K562 (cell line): ENCODE measurements around the gene LRP1-AS. TPM values are rescaled to one million over a fixed set of nuclear protein-coding genes. Genes with fewer than 3 reads are reported as not detected.

Experiments
- HCFC1 ChIP-seq: IDR thresholded peaks from 2 replicates; pipeline ENCODE4 v1.6.1; 2012; ENCODE audit warnings: low read depth, low read length, improper control_type of control experiment
- HDAC2 ChIP-seq: fragments of 450-650 bp; IDR thresholded peaks from 2 replicates; pipeline ENCODE4 v1.6.1; 2016; ENCODE audit warnings: mild to moderate bottlenecking
- JUNB ChIP-seq: fragments of 450-650 bp; formaldehyde crosslinking; conservative IDR thresholded peaks from 2 replicates; pipeline ENCODE4 v1.4.0; 2020; ENCODE audit warnings: mild to moderate bottlenecking
- KDM5B ChIP-seq: fragments of 200-600 bp; sonication (generic); IDR thresholded peaks from 2 replicates; pipeline ENCODE4 v1.6.1; 2012; ENCODE audit warnings: low read depth, mild to moderate bottlenecking, moderate library complexity, low read length, control low read depth, inconsistent platforms; ENCODE audit not compliant: insufficient replicate concordance
- PTTG1 ChIP-seq: fragments of 450-650 bp; IDR thresholded peaks from 2 replicates; pipeline ENCODE4 v1.6.1; 2016; ENCODE audit warnings: low read depth, mild to moderate bottlenecking, missing genetic modification characterization, missing compliant biosample characterization
- RBM25 ChIP-seq: fragments of 200-400 bp; formaldehyde crosslinking; IDR thresholded peaks from 2 replicates; pipeline ENCODE4 v1.6.1; 2018; ENCODE audit warnings: low read length, low read depth, moderate library complexity; ENCODE audit not compliant: severe bottlenecking
- ZFP30 ChIP-seq: fragments of 250-450 bp; sonication (Bioruptor Pico); IDR thresholded peaks from 2 replicates; pipeline ENCODE4 v1.8.0; 2022; ENCODE audit warnings: moderate library complexity, mild to moderate bottlenecking, inconsistent platforms, borderline replicate concordance
- ZNF23 ChIP-seq: fragments of 250-450 bp; sonication (Bioruptor Pico); IDR thresholded peaks from 2 replicates; pipeline ENCODE4 v1.4.0; 2020; ENCODE audit warnings: mild to moderate bottlenecking
- polyA plus RNA-seq, 8 experiments: library from polyadenylated mRNA; depleted of rRNA in 4 of 8; stranded (reverse) in 5 of 8; unstranded in 3 of 8; fragments of >200 nt; fragmentation: Nextera tagmentation in 2 of 8; fragmentation: Illumina TruSeq in 1 of 8; extraction: Ambion mirVana in 2 of 8; extraction: Trizol in 1 of 8; gene quantifications; 2 replicates each; pipeline versions ENCODE4 v1.2.1 to v1.2.3, GENCODE V29; 2011 to 2014; ENCODE audit warnings: inconsistent platforms in 1 of 8, missing spikeins in 1 of 8
- total RNA-seq, 7 experiments: library from RNA; depleted of rRNA in 6 of 7; stranded (reverse); fragments of >200 nt in 6 of 7; fragmentation: Illumina TruSeq in 2 of 7; extraction: Trizol in 2 of 7; gene quantifications; 2 replicates each; pipeline versions ENCODE4 v1.2.1 to v1.2.3, GENCODE V29; 2011 to 2021; ENCODE audit warnings: low replicate concordance in 1 of 7
- TF ChIP-seq, protein P1 (sequence below): fragments of 200-800 bp; sonication (Bioruptor generic); IDR thresholded peaks from 2 replicates; pipeline ENCODE4 v1.6.1; 2017; ENCODE audit warnings: missing genetic modification characterization, missing compliant biosample characterization
- TF ChIP-seq, protein P2 (sequence below): conservative IDR thresholded peaks from 2 replicates; pipeline ENCODE4 v1.6.1; 2011; ENCODE audit warnings: low read depth, mild to moderate bottlenecking, low read length; ENCODE audit not compliant: control insufficient read depth
- TF ChIP-seq, protein P3 (sequence below), 2 experiments: fragments of 450-650 bp; IDR thresholded peaks; 2 replicates each; pipeline ENCODE4 v1.6.1; 2016; ENCODE audit warnings: mild to moderate bottlenecking in 2 of 2, borderline replicate concordance in 1 of 2, low read depth in 1 of 2, moderate library complexity in 1 of 2

Gene LRP1-AS
- total and polyA plus RNA-seq, 9 of the 15 experiments (the other 6 are each of a cell fraction or from before 2014, with no cell fraction given), result not detected

DNA sequence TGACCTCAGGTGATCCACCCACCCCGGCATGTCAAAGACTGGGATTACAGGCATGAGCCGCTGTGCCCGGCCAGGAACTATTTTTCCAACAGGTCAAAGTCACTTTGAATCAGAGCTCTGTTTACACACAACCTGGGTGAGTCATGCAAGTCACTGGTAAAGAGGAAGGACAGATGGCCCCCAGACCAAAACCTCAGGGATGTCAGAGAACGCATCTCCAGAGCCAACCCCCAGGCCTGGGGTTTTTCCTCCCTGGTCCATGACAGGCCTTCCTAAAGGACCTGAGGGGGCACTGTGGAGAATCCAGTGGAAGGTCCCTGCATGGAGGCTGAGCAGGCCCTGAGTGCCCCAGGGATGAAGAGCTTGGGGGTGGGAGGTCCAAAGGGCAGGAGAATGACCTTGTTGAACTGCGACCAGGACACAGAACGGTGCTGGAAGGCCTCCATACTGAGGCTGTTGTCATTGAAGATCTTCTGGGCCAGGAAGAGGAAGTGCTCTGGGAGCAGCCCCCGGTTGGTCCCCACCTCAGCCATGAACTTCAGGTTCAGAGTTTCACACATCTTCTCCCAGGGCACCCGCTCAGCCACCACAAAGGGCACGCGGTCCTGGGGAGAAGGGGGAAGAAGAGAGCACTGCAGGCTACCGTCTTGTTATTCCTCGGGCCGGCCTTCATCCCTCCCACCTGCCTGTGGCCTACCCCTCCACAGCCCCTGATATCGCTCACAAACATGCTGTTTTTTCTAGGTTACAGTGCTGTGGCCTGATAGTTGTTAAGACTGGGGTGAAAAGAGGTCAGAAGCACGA lies 45.3 kb downstream of the LRP1-AS start (continued):
- TF ChIP-seq, protein P1, sequence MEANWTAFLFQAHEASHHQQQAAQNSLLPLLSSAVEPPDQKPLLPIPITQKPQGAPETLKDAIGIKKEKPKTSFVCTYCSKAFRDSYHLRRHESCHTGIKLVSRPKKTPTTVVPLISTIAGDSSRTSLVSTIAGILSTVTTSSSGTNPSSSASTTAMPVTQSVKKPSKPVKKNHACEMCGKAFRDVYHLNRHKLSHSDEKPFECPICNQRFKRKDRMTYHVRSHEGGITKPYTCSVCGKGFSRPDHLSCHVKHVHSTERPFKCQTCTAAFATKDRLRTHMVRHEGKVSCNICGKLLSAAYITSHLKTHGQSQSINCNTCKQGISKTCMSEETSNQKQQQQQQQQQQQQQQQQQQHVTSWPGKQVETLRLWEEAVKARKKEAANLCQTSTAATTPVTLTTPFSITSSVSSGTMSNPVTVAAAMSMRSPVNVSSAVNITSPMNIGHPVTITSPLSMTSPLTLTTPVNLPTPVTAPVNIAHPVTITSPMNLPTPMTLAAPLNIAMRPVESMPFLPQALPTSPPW (CRISPR knock-in tag), result peak; percentile 48
- TF ChIP-seq JUNB (no peak), ZFP30 (CRISPR knock-in tag) (no peak), HDAC2 (0 out of 2 replicates have a peak, but pooled peaks have one; percentile 11), KDM5B (peak; percentile 39), RBM25 (no peak), HCFC1 (no peak), PTTG1 (tag) (no peak), ZNF23 (CRISPR knock-in tag) (no peak)
- TF ChIP-seq, protein P2, sequence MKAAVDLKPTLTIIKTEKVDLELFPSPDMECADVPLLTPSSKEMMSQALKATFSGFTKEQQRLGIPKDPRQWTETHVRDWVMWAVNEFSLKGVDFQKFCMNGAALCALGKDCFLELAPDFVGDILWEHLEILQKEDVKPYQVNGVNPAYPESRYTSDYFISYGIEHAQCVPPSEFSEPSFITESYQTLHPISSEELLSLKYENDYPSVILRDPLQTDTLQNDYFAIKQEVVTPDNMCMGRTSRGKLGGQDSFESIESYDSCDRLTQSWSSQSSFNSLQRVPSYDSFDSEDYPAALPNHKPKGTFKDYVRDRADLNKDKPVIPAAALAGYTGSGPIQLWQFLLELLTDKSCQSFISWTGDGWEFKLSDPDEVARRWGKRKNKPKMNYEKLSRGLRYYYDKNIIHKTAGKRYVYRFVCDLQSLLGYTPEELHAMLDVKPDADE, result no peak
- TF ChIP-seq, protein P3, sequence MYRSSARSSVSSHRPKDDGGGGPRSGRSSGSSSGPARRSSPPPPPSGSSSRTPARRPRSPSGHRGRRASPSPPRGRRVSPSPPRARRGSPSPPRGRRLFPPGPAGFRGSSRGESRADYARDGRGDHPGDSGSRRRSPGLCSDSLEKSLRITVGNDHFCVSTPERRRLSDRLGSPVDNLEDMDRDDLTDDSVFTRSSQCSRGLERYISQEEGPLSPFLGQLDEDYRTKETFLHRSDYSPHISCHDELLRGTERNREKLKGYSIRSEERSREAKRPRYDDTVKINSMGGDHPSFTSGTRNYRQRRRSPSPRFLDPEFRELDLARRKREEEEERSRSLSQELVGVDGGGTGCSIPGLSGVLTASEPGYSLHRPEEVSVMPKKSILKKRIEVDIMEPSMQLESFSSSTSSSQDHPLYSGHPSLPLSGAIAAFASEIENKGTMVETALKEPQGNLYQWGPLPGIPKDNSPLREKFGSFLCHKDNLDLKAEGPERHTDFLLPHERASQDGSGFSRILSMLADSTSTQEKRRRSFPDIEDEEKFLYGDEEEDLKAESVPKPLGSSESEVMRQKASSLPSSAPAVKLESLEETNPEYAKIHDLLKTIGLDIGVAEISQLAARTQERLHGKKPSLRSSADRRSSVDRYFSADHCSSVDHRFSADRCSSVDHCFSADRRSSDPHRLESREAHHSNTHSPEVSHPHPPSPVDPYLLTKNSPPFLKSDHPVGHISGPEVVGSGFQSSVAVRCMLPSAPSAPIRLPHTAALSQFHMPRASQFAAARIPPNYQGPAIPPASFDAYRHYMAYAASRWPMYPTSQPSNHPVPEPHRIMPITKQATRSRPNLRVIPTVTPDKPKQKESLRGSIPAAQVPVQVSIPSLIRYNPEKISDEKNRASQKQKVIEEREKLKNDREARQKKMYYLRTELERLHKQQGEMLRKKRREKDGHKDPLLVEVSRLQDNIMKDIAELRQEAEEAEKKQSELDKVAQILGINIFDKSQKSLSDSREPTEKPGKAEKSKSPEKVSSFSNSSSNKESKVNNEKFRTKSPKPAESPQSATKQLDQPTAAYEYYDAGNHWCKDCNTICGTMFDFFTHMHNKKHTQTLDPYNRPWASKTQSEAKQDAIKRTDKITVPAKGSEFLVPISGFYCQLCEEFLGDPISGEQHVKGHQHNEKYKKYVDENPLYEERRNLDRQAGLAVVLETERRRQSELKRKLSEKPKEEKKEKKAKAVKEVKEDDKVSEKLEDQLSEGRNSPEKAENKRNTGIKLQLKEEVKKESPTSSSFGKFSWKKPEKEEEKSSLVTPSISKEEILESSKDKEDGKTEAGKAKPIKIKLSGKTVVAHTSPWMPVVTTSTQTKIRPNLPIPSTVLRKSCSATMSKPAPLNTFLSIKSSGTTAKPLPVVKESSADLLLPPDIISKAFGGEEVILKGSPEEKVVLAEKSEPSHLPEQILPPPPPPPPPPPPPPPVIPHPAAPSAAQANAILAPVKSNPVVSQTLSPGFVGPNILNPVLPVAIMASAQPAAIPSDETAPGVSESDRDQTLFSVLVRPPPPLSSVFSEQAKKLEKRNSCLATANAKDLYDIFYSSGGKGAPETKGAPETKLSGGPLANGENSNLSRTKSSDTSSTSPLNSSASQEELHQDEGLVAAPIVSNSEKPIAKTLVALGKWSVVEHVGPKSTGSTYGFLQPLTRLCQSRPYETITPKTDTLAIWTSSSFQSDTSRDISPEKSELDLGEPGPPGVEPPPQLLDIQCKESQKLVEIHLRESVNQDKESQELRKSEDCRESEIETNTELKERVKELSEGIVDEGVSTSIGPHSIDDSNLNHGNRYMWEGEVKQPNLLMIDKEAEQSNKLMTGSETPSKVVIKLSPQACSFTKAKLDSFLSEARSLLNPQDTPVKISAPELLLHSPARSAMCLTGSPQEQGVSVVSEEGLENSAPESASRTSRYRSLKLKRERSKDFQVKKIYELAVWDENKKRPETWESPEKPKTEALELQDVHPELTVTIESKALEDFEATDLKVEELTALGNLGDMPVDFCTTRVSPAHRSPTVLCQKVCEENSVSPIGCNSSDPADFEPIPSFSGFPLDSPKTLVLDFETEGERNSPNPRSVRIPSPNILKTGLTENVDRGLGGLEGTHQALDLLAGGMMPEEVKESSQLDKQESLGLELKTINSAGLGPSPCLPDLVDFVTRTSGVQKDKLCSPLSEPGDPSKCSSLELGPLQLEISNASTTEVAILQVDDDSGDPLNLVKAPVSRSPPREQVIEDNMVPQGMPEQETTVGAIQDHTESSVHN (IDR thresholded peaks at IDR 0.05; ENCODE audit: borderline replicate concordance in 1 of 2, low read depth in 1 of 2), result no peak
